ENCODE results near the gene ZNRF1.

ZNRF1 gene

DNA sequence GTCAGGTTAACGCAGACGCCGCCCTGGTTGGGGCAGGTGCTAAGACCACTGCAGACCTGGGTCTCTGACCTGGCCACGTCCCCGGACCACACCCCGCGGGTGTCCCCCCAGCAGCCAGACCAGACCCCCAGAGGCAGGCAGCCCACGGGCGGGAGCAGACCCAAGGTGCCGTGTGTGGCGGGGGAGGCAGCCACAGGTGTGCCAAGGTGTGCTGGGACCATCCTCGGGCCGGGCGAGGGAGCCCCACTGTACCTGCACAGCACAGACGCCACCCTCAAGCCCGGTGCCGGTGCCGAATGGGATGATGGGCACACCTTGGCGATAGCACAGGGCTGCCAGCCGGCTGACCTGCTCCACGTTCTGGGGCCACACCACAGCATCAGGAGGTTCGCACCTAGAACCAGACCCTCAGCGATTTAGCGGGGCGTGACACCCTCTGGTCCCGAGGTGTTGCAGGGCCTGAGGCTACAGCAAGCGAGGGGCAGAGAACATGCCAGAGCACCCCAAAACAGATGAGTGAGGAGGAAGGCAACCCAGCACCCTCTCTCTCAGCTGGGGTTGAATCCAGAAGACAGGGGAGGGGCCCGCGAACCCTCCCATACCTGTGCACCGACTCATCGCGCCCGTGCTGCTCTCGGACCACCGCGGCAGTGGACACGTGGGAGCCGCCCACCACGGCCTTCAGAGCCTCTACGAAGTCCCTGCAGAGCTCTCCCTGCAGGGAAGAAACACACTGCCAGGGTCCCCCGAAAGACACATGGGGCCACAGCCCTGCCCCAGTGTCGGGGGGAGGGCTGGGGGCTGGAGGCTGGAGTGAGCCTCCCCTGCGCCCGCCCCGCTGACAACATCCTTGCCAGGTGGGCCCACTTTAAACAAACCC is 116.4 kb downstream of the ZNRF1 start:
- Histone ChIP-seq H3K79me2 (ENCODE audit: control insufficient read depth, insufficient read depth, low read length, poor library complexity) (no peaks in the 10 kb centered on the region), H3K4me2 (ENCODE audit: low read length) (no peak overlapping the region), H2BK120ac (ENCODE audit: insufficient read depth, low read length, poor library complexity) (no peak overlapping the region), H2BK5ac (ENCODE audit: low read depth, low read length, poor library complexity) (no peak overlapping the region), H3K4me1 (ENCODE audit: control insufficient read depth in 1 of 2, insufficient read depth in 2 of 2, low read length in 2 of 2) (peaks cover 4 to 13% of the 10 kb centered on the region in 2 experiments), H2BK12ac (ENCODE audit: low read length) (no peak overlapping the region), H3K36me3 (ENCODE audit: control insufficient read depth in 1 of 2, insufficient read depth in 2 of 2, low read length in 2 of 2) (no peaks in the 10 kb centered on the region), H3K4me3 (ENCODE audit: low read depth, low read length) (peak overlapping the region; percentile 0), H3K18ac (ENCODE audit: low read length) (no peak overlapping the region), H3K9me3 (ENCODE audit: insufficient read depth, low read depth, low read length) (peaks cover 5% of the 10 kb centered on the region), H4K12ac (ENCODE audit: low read depth, low read length) (no peak overlapping the region), H3K79me1 (ENCODE audit: low read length) (no peaks in the 10 kb centered on the region), H2AFZ (ENCODE audit: insufficient read depth, low read length, poor library complexity) (no peak overlapping the region), H3K27me3 (ENCODE audit: insufficient read depth, low read length) (no peaks in the 10 kb centered on the region), H3K27ac (ENCODE audit: low read depth, low read length) (no peak overlapping the region), H3K9ac (ENCODE audit: low read length) (no peak overlapping the region), H2AK5ac (ENCODE audit: low read length) (no peak overlapping the region), H4K91ac (ENCODE audit: low read depth, low read length) (no peak overlapping the region), H3K14ac (ENCODE audit: low read length) (no peak overlapping the region), H3K4ac (ENCODE audit: low read depth, low read length) (no peak overlapping the region), H3K23ac (ENCODE audit: low read length) (no peak overlapping the region), H4K8ac (ENCODE audit: low read depth, low read length) (no peak overlapping the region)
- DNase-seq = no peak
- WGBS (ENCODE audit: extremely low coverage, insufficient coverage, insufficient read length) = no CpG with 5 or more reads among the region's 45 CpGs

DNA sequence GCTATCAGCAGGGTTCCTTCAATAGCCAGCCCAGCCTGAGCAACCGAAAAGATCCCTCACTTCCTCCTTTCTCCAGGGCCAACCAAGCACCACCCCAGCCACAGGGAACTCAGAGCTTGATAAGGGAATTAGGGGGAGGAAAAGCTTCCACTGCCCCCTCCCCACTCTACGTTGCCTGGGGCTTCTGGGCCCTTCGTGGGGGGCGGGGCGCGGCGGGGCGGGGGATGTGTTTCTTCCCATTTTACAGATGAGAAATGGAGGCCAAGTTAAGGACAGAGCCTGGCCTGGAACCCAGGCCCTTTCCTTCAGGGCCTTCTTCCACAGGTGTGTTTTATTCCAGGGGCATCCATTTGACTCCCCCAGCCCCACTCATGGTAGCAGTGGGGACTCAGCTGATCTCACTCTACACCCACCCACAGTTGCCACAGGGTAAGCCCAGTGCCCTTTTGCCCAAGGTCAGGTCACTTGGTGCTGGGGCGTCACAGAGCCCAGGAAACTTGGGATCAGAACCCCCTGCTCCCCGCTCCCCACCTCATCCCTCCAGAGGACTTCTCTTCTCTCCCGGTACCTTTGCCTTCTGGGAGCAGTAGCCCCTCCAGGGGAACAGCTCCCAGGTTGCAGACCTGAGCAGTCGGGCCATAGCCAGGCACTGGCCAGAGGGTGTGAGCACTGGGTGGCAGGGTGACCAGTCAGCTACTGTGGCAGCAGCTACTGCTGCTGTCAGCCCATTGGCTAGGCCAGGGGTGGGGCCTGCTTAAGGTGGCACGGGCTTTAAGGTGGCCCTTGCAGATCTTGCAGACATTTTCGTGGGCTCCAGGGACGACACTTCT is 117.5 kb downstream of the ZNRF1 start, which contains the start of gene LDHD:
Gene LDHD (minus strand): TSS at position 700 of the 830 bp plus-strand sequence. CDS start 60 bp downstream, at position 640.
- Histone ChIP-seq H3K79me2 (ENCODE audit: control insufficient read depth, insufficient read depth, low read length, poor library complexity) (no peaks in the 10 kb centered on the region), H2BK12ac (ENCODE audit: low read length) (no peak within 1 kb of the TSS), H3K4ac (ENCODE audit: low read depth, low read length) (no peak within 1 kb of the TSS), H3K14ac (ENCODE audit: low read length) (no peak within 1 kb of the TSS), H3K36me3 (ENCODE audit: control insufficient read depth in 1 of 2, insufficient read depth in 2 of 2, low read length in 2 of 2) (no peaks in the 10 kb centered on the region), H3K9me3 (ENCODE audit: insufficient read depth, low read depth, low read length) (peaks cover 5% of the 10 kb centered on the region), H4K12ac (ENCODE audit: low read depth, low read length) (no peak within 1 kb of the TSS), H3K4me2 (ENCODE audit: low read length) (no peak within 1 kb of the TSS), H3K27me3 (ENCODE audit: insufficient read depth, low read length) (no peaks in the 10 kb centered on the region), H4K8ac (ENCODE audit: low read depth, low read length) (no peak within 1 kb of the TSS), H4K91ac (ENCODE audit: low read depth, low read length) (no peak within 1 kb of the TSS), H3K23ac (ENCODE audit: low read length) (no peak within 1 kb of the TSS), H2BK120ac (ENCODE audit: insufficient read depth, low read length, poor library complexity) (no peak within 1 kb of the TSS), H3K4me3 (ENCODE audit: low read depth, low read length) (no peak within 1 kb of the TSS), H3K9ac (ENCODE audit: low read length) (no peak within 1 kb of the TSS), H2BK5ac (ENCODE audit: low read depth, low read length, poor library complexity) (no peak within 1 kb of the TSS), H3K27ac (ENCODE audit: low read depth, low read length) (no peak within 1 kb of the TSS), H3K18ac (ENCODE audit: low read length) (no peak within 1 kb of the TSS), H3K79me1 (ENCODE audit: low read length) (no peaks in the 10 kb centered on the region), H3K4me1 (ENCODE audit: control insufficient read depth in 1 of 2, insufficient read depth in 2 of 2, low read length in 2 of 2) (peaks cover 0 to 7% of the 10 kb centered on the region in 2 experiments), H2AK5ac (ENCODE audit: low read length) (no peak within 1 kb of the TSS), H2AFZ (ENCODE audit: insufficient read depth, low read length, poor library complexity) (no peak within 1 kb of the TSS)
- peak in 1 of 2 donors; percentile 75 for DNase-seq
- no CpG with 5 or more reads among the region's 15 CpGs for WGBS (ENCODE audit: extremely low coverage, insufficient coverage, insufficient read length)

DNA sequence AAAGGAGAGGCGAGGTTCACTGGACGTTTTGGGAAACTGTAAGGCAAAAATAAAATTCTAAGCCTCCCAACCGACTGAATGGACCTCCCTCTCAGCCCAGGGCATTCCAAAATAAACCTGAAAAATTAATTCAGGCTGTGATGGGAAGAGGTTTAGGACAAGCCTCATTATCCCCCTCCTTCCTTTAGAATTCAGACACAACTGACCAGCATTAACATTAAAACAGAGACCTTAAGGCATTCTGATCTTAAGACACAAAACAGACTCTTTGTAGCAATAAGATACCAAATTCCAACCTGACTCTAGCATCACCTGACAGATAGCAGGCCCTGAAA is 118.1 kb downstream of the ZNRF1 start:
- Histone ChIP-seq H3K4me1 (ENCODE audit: control insufficient read depth in 1 of 2, insufficient read depth in 2 of 2, low read length in 2 of 2) (peaks cover 0 to 7% of the 10 kb centered on the region in 2 experiments), H3K27ac (ENCODE audit: low read depth, low read length) (no peak overlapping the region), H3K9me3 (ENCODE audit: insufficient read depth, low read depth, low read length) (peaks cover 5% of the 10 kb centered on the region), H2AK5ac (ENCODE audit: low read length) (no peak overlapping the region), H2BK120ac (ENCODE audit: insufficient read depth, low read length, poor library complexity) (no peak overlapping the region), H3K4me2 (ENCODE audit: low read length) (no peak overlapping the region), H3K36me3 (ENCODE audit: control insufficient read depth in 1 of 2, insufficient read depth in 2 of 2, low read length in 2 of 2) (no peaks in the 10 kb centered on the region), H2BK12ac (ENCODE audit: low read length) (no peak overlapping the region), H3K27me3 (ENCODE audit: insufficient read depth, low read length) (no peaks in the 10 kb centered on the region), H3K79me2 (ENCODE audit: control insufficient read depth, insufficient read depth, low read length, poor library complexity) (no peaks in the 10 kb centered on the region), H4K91ac (ENCODE audit: low read depth, low read length) (no peak overlapping the region), H2AFZ (ENCODE audit: insufficient read depth, low read length, poor library complexity) (no peak overlapping the region), H2BK5ac (ENCODE audit: low read depth, low read length, poor library complexity) (no peak overlapping the region), H3K18ac (ENCODE audit: low read length) (no peak overlapping the region), H3K79me1 (ENCODE audit: low read length) (no peaks in the 10 kb centered on the region), H3K4ac (ENCODE audit: low read depth, low read length) (no peak overlapping the region), H4K12ac (ENCODE audit: low read depth, low read length) (no peak overlapping the region), H3K23ac (ENCODE audit: low read length) (no peak overlapping the region), H3K14ac (ENCODE audit: low read length) (no peak overlapping the region), H4K8ac (ENCODE audit: low read depth, low read length) (no peak overlapping the region), H3K9ac (ENCODE audit: low read length) (no peak overlapping the region), H3K4me3 (ENCODE audit: low read depth, low read length) (no peak overlapping the region)
- no CpG with 5 or more reads among the region's 3 CpGs for WGBS (ENCODE audit: extremely low coverage, insufficient coverage, insufficient read length)
- DNase-seq = no peak

DNA sequence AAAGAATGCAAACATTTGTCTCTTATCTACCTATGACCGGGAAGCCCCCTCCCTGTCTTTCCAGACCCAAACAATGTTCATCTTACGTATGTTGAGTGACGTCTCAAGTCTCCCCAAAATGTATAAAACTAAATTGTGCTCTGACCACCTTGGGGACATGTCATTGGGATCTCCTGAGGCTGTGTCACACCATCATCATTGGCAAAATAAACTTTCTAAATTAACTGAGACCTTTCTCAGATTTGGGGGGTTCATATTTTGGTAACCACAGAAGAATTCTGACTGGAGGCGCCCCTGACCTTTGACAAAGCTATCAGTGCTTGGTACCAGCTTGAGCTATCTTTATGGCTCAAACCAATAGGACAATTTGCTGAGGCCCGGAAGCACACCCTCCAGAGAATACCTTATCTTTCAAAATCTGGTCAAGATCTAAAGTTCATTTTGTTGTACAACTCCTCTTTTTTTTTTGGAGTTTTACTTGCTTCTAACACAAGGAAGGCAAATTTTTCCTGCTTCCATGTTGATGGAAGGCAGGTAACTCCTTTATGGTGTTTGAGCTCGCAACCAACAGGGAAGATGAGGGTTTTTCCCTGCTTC is 120.2 kb downstream of the ZNRF1 start:
- H3K4me3 ChIP-seq (ENCODE audit: low read depth, low read length) = no peak overlapping the region
- H2BK5ac ChIP-seq (ENCODE audit: low read depth, low read length, poor library complexity) = no peak overlapping the region
- no peak overlapping the region for H2AK5ac ChIP-seq (ENCODE audit: low read length)
- H3K18ac ChIP-seq (ENCODE audit: low read length) = no peak overlapping the region
- H3K9me3 ChIP-seq (ENCODE audit: insufficient read depth, low read depth, low read length) = peaks cover 9% of the 10 kb centered on the region
- H4K91ac ChIP-seq (ENCODE audit: low read depth, low read length) = no peak overlapping the region
- no peaks in the 10 kb centered on the region for H3K4me1 ChIP-seq (ENCODE audit: control insufficient read depth in 1 of 2, insufficient read depth in 2 of 2, low read length in 2 of 2)
- H3K14ac ChIP-seq (ENCODE audit: low read length) = no peak overlapping the region
- H3K79me1 ChIP-seq (ENCODE audit: low read length) = no peaks in the 10 kb centered on the region
- no peak overlapping the region for H2BK120ac ChIP-seq (ENCODE audit: insufficient read depth, low read length, poor library complexity)
- H3K36me3 ChIP-seq (ENCODE audit: control insufficient read depth in 1 of 2, insufficient read depth in 2 of 2, low read length in 2 of 2) = no peaks in the 10 kb centered on the region
- WGBS (ENCODE audit: extremely low coverage, insufficient coverage, insufficient read length) = no CpG with 5 or more reads among the region's 6 CpGs
- H4K8ac ChIP-seq (ENCODE audit: low read depth, low read length) = no peak overlapping the region
- H3K4ac ChIP-seq (ENCODE audit: low read depth, low read length) = no peak overlapping the region
- H3K9ac ChIP-seq (ENCODE audit: low read length) = no peak overlapping the region
- H3K27me3 ChIP-seq (ENCODE audit: insufficient read depth, low read length) = no peaks in the 10 kb centered on the region
- no peaks in the 10 kb centered on the region for H3K79me2 ChIP-seq (ENCODE audit: control insufficient read depth, insufficient read depth, low read length, poor library complexity)
- H2AFZ ChIP-seq (ENCODE audit: insufficient read depth, low read length, poor library complexity) = no peak overlapping the region
- no peak overlapping the region for H3K27ac ChIP-seq (ENCODE audit: low read depth, low read length)
- no peak overlapping the region for H2BK12ac ChIP-seq (ENCODE audit: low read length)
- no peak overlapping the region for H4K12ac ChIP-seq (ENCODE audit: low read depth, low read length)
- no peak overlapping the region for H3K4me2 ChIP-seq (ENCODE audit: low read length)
- no peak overlapping the region for H3K23ac ChIP-seq (ENCODE audit: low read length)
- no peak for DNase-seq
